Activated CD4-positive, CD25-positive, alpha-beta regulatory T cell treated with anti-CD3 and anti-CD28 coated beads, Interleukin-2, amount 50 U/mL, for 16 hours (primary cell): Measurements from ENCODE around the gene HOXA4.

Experiments
- DNase-seq: peaks from one replicate; pipeline ENCODE4 v3.0.0-alpha.2; 2020; ENCODE audit warnings: low read depth, low spot score

The HOXA4 gene

GRCh38 chr7:27106181-27106900 lies 24.2 kb downstream of the HOXA4 start:
- DNase-seq, result no peak

GRCh38 chr7:27105301-27106031 lies 25.1 kb downstream of the HOXA4 start:
- DNase-seq, result no peak

- DNase-seq, result no peak
These were observed 26.1 kb downstream of the HOXA4 start for GRCh38 chr7:27104341-27105058.

- DNase-seq, result no peak
These were observed 26.9 kb downstream of the HOXA4 start for GRCh38 chr7:27103489-27104226.

GRCh38 chr7:27102581-27103442 lies 27.7 kb downstream of the HOXA4 start, which contains the start of gene HOXA2:
Gene HOXA2, minus strand, starts transcription at chr7:27102683. Its CDS starts 183 bp downstream, at chr7:27102500.
- DNase-seq, result no peak

- no peak for DNase-seq
These were observed 28.5 kb downstream of the HOXA4 start for GRCh38 chr7:27101957-27102580.

GRCh38 chr7:27101171-27101956 lies 29.2 kb downstream of the HOXA4 start:
- DNase-seq, result no peak

- no peak for DNase-seq
These were observed 29.8 kb downstream of the HOXA4 start for GRCh38 chr7:27100694-27101170.

GRCh38 chr7:27099453-27100370 lies 30.8 kb downstream of the HOXA4 start:
- no peak for DNase-seq

- no peak for DNase-seq
These were observed 31.7 kb downstream of the HOXA4 start for GRCh38 chr7:27098578-27099451.

GRCh38 chr7:27097686-27098577 lies 32.6 kb downstream of the HOXA4 start:
- no peak for DNase-seq

- no peak for DNase-seq
These were observed 33.6 kb downstream of the HOXA4 start for GRCh38 chr7:27096768-27097514.

- peak; percentile 43 for DNase-seq
These were observed 34.4 kb downstream of the HOXA4 start, which contains the start of gene HOXA1 for GRCh38 chr7:27095897-27096767. Gene HOXA1, minus strand, starts transcription at chr7:27096000. Its CDS starts 88 bp downstream, at chr7:27095912.
